GM21360 (cell line): ENCODE results near the gene SLC44A1.

Experiments used
- ATAC-seq: cut with Tn5 transposase; IDR thresholded peaks from one replicate; pipeline ENCODE4 v1.9.1; 2021; ENCODE audit warnings: mild to moderate bottlenecking, moderate library complexity; ENCODE audit not compliant: unreplicated experiment

Gene SLC44A1

GRCh38 chr9:105419816-105420597, 175.6 kb downstream of the SLC44A1 start:
- ATAC-seq = no peak

DNA sequence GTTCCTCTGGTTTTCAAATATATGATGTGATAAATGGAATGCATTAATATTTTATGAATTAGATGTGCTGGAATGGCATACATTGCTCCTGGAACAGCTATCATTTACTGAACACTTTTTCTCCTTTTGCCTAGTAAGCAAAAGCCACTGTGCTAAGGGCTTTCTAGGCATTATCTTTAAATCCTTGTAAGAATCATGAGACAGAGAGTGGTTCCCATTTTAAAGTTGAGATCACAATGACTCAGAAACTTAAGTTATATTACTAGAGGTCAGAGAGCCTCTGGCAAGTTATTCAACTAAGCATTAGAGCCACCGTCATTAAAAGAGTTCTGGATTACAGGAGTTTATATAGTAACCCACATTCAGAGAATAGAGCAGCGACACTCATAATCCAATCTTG, 176.7 kb downstream of the SLC44A1 start:
- ATAC-seq = no peak

- ATAC-seq = no peak
Measured at GRCh38 chr9:105421864-105422263, 177.4 kb downstream of the SLC44A1 start.

GRCh38 chr9:105425816-105426433, 181.5 kb downstream of the SLC44A1 start:
- no peak for ATAC-seq

GRCh38 chr9:105426657-105427056, 182.2 kb downstream of the SLC44A1 start:
- no peak for ATAC-seq

DNA sequence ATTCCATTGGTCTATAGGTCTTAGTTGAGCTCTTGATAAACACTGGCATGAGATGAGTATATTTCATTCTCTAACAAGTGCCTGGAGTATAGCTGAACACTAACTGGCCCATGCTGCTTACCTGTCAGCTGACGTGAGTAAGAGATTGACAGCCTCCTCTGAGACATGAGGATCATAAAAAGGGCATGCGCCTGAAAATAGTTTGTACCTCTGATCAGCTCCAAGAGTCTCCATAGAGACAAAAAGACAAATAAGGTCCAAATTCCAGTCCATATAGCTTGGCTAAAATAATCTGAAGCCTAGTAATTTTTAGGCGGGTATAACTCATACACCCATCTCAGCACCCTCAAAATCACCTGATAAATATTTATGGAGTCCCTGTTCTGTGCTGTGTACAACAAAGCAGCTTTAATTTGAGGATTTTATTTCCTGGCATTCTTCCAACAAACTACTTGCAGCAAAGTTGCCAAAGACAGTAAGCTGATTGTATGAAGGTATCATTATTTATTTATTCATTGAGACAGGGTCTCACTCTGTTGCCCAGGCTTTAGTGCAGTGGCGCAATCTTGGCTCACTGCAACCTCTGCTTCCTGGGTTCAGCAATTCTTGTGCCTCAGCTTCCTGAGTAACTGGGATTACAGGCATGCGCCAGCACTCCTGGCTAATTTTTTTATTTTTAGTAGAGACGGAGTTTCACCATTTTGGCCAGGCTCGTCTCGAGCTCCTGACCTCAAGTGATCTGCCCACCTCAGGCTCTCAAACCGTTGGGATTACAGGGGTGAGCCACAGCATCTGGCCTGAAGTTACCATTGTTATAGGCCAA, 187.2 kb downstream of the SLC44A1 start:
- no peak for ATAC-seq

- no peak for ATAC-seq
Measured at GRCh38 chr9:105432247-105432842, 187.9 kb downstream of the SLC44A1 start.

GRCh38 chr9:105435453-105435852, 191.0 kb downstream of the SLC44A1 start:
- ATAC-seq = no peak

GRCh38 chr9:105436783-105437182, 192.3 kb downstream of the SLC44A1 start:
- ATAC-seq = no peak

DNA sequence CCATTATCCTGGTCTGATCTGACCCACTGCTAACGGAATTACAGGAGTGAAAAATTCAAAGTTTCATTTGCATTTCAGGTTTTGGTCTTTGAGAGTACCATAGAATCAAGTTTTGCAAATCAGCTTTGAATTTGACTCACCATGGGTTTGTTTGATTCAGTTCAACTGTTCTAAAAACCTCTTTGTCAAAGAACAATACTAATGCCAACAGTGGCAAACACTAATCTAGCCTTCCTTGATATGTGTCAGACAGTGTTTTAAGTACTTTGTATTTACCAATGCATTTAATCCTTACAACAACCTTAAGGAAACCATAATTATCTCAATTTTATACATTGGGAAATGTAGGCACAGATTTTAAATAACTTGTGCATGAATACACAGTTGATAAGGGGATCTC, 193.3 kb downstream of the SLC44A1 start:
- no peak for ATAC-seq

GRCh38 chr9:105438141-105438806, 193.8 kb downstream of the SLC44A1 start:
- ATAC-seq = no peak

GRCh38 chr9:105439428-105439827, 195.0 kb downstream of the SLC44A1 start:
- ATAC-seq = no peak

GRCh38 chr9:105441616-105442160, 197.2 kb downstream of the SLC44A1 start:
- ATAC-seq = no peak

- no peak for ATAC-seq
Measured at GRCh38 chr9:105443121-105443520, 198.7 kb downstream of the SLC44A1 start.

- ATAC-seq = no peak
Measured at GRCh38 chr9:105444130-105444529, 199.7 kb downstream of the SLC44A1 start.

DNA sequence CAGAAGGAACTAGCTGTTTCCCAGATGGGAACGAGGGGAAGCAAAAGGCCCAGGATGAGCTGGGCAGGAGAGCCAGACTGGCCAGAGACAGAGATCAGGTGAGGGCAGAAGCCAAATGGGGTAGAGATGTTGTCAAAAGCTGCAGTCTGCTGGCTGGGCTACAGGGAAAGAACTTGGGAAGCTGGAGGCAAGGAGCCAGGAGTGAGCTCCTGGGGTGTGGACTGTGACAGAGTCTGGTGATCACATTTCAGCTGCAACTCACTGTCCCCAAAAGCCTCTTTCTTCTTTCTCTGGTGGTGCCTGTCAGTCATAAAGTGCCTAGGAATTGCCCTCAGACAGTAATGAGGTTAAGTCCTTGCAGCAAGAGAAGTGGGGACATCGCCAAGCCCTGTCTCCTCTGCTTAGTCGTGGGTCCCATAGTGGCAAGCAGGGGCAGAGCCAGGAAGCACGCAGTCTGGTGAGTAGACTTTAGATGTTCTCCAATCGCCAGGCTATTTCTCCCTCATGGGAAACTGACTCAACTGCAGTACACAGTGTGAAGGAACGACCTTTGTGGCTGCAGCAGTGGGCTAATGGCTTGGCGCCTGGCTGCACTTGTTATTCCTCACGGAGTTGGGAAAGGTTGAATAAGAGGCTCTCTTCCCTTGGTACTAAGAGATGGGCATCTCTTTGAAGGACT, 200.9 kb downstream of the SLC44A1 start:
- no peak for ATAC-seq

- ATAC-seq = no peak
Measured at GRCh38 chr9:105447386-105447813, 202.9 kb downstream of the SLC44A1 start.

GRCh38 chr9:105447814-105448812, 203.7 kb downstream of the SLC44A1 start, which contains the start of gene FSD1L:
TSS of gene FSD1L (plus strand) at chr9:105448034. CDS start at chr9:105448221, 187 bp downstream.
- ATAC-seq = peak; percentile 94
